Cerebellar nuclear complex (tissue), 1 donor: ENCODE measurements around the gene ARL2.

Source experiments
- DNase-seq, 2 experiments: peaks; one replicate each; lab custom pipeline; 2025; lab: John Stamatoyannopoulos, UW

Gene ARL2

DNA sequence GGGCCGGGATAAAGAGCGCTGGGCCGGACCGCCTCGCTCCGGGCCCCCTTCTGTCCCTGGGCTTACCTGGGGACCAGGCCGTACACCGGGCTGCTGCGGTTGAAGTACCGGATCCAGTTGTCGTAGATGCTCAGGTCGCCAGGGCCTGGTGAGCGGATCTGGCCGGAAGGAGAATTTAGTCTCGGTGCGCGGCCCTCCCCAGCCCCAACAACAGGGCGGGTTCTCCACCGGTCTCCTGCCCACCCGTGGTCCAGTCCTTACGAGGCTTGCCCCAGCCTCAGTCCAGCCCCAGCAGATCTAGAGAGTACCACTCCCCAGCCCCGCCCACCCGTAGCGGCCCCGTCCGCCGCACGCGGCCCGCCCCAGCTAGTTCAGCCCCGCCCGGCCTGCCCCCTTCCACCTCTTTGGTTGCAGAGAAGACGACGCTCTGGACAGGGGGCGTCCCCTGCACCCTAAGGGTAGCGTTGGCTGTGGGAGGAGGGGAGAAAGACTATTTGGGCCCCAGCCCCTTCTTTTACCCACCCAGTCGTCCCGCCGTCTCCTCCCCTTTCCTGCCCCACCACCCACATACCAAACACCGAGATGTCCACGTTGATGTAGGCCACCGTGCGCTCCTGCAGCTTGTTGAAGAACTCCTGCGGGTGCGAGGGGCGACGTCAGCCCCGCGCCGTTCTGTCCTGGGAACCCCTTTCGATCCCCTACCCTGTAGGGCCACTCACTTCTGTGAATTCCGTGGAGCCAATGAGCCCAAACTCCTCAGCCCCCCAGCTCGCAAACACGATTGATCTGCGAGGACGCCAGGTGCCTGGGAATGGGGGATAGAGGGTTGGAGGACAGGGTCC lies 33.8 kb downstream of the ARL2 start:
- no peak for DNase-seq

- DNase-seq, result no peak
Observed at GRCh38 chr11:65051398-65051858, 37.5 kb downstream of the ARL2 start.

DNA sequence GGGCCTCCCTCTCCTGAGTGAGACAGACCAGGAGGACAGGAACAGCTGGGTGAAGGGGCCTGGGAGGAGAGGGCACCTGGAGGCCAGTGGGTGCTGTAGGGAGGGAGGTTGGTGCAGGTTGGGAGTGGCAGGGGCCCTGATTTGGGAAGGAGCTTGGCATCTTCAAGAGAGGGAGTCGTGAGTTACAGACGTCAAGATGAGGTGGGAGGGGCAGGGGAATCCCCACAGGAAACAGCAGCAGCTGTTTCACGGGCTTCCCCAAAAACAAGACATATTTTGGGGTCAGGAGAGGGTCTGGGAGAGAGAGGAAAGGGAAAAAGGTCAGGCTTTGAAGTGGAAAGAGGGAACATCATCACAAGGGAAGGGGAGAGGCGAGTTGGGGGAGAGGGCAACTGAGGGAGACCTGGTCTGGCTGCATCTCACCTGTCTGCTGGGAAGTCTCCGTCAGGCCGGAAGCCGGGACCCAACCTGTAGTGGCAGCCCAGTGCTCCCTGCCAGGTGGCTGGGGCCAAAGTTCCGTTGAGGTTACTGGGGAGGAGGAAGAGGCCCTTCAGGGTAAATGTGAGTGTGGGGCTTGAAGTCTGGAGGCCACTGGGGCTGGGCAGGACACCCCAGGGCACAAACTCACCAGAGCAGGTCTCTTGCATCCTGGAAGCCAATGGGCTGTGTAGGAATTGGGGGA lies 40.0 kb downstream of the ARL2 start:
- no peak for DNase-seq

- DNase-seq, result no peak
Observed at GRCh38 chr11:65055538-65055937, 41.6 kb downstream of the ARL2 start.

DNA sequence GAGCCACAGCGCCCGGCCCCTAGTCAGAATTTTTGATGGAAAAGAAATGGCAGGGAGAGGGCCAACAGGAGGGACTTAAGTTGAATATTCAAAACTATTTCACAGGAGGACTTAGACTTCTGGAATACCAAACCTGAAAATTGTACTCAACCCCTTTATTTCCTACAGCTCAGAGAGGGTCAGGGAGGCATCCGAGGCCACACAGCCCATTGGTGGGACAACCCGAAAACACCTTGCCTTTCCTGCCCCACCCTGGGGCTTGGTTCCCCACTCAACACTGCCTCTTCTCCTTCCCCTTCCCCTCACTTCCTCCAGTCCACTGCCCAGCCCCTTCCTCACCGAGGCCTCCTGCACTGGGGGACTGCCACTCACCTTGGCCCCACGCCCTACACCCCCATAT lies 43.0 kb downstream of the ARL2 start:
- no peak for DNase-seq

GRCh38 chr11:65057526-65057925 lies 43.6 kb downstream of the ARL2 start:
- DNase-seq, result no peak

DNA sequence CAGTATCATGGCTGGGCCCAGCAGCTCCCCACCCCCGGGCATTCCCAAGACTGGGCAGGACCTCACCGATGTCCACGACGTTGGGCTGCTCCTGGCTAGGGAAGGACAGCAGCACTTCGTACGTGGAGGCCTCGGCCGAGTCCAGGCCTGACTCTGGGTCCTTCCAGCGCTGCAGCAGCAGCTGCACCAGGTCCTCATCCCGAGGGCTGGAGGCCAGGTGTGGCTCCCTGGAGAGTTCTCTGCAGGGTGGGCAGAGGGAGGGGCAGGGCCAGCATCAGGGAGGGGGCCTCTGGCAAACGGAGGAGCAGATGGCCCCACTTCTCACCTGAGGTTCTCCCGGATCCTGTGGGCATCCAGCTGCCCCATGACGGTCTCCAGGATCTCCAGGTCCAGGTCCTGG lies 44.1 kb downstream of the ARL2 start:
- no peak for DNase-seq

- no peak for DNase-seq
Observed at GRCh38 chr11:65058419-65059054, 44.6 kb downstream of the ARL2 start, which contains the start of gene NAALADL1. TSS of gene NAALADL1 (minus strand) at chr11:65058553. CDS start at chr11:65058521, 32 bp downstream.

DNA sequence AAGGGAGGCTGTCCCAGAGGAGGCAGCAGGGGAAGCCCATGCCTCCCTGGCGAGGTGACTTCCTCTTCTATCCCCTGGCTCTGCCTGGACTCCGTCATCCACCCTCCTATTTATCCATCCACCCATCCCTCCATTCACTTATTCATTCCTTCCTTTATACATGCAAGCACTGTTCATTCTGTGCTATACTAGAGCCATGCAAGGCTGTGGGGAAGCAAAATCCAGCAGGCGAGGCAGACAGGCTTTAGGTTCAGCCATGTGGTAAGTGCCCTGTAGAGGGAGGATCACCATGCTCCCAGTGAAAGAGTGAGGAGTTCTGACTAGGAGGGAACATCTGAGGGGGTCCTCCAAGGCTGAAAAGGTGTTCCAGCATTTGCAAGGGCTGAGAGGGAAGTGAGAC lies 45.6 kb downstream of the ARL2 start:
- DNase-seq, result no peak

DNA sequence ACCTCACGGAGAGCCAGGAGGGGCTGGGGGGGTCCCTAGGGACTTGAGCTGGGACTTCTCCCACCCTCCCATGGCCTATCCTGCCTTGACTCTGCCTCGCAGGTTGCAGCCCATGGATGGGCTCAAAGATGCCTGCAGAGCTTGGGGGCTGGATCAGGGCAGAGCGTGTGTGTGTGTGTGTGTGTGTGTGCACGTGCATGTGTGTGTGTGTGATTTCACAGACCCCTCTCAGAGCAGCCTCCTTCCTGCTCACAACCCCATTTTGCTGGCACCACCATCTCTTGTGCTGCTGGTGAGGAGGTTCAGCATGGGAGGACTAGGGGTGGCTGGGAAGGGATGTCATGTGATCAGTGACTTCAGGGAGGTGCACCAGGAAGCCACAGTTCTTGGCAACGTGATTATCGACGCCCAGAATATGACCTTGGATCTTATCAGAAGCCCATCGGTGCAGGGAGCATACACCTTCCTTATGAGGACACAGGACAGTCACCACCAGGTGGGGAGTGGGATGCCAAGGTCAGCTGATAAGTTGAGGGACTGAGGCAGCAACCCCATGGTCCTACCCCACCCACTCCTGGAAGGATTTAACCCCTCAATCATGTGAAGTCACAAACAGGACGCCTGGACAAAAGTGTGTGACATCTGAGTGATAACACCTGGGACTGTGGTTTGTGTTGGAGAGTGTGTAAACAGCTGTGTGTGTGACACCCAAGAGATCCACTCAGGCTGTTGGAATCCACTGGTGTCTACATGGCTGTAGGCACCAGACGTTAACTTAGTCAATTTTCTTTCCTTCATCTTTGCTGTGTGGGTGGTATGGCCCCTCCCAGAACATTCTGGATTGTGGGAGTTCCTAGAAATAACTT lies 46.2 kb downstream of the ARL2 start:
- no peak for DNase-seq

DNA sequence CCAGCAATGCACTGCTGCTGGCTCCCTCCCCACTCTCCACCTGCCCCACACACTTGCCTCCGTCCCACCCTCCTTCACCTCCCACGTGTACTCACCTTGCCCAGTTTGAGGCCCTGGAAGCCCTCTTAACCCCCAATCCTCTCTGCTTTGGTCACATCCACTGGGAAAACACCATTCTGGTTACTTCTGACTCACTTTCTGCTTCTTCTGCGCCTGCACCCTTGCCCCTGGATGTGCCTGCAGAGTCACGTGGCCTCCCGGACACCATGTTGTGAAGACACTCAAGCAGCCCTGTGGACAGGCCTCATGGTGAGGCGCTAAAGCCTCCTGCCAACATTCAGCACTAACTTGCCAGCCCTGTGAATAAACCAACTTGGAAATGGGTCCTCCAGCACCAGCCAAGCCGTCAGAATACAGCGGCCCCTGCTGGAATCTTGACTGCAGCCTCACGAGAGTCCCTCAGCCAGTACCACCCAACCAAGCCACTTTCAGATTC lies 47.0 kb downstream of the ARL2 start:
- DNase-seq, result no peak

DNA sequence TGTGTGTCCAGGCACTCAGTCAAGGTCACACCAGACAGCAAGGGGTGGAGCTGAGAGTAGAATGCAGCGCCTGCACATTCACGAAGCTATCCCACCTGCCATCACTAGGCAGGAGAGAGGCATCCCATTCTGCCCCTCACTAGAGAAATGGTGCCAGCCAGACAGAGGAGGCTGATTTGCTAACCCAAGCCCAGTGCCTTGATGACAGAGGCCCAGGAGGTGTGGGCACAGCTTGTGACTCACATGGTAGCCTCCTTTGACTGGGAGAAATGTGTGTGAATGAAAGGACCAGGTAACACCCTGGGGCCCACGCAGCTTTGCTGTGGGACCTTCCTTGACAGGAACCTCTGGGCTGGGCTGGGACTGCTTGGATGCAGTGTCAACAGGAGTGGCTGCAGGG lies 49.6 kb downstream of the ARL2 start:
- no peak for DNase-seq

- no peak for DNase-seq
Observed at GRCh38 chr11:65064847-65065240, 50.9 kb downstream of the ARL2 start.

DNA sequence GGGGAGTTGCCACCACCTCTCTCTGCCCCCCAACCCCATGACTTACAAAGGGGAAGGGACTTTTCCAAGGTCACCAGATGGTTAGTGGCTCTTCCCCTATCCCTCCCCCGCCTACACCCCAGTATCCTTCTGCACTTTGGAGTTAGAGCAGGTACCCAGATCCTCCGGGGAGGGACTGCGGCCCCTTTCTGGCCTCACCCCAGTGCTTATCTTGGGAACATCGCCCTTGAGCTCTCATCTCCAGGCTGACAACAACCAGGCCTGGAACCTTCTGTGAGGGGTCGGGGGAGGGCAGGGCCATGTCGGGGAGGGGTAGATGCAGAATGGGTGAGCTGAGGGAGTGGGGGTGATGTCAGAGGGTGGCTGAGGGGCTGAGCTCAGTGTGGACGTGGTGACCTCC lies 51.9 kb downstream of the ARL2 start:
- DNase-seq, result no peak

DNA sequence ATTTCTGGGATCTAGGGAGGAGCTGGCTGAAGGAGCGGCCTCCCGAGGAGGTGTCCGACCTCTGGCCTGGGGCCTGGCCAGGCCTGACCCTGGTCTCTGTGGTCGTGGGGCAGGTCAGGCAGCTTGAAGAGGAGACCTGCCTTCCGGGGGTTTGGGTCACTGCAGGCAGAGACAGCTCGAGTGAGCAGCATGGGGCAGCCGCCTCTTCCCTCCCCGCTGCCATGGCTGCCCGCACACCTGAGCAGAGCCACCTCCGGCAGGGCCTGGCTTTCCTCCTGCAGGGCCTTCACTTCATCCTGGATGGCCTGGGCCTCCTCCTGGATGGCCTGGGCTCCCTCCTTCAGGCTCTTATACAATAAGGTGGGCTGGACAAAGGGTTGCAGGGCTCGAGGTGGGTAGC lies 52.4 kb downstream of the ARL2 start:
- no peak for DNase-seq

- DNase-seq, result no peak
Observed at GRCh38 chr11:65066805-65067291, 52.9 kb downstream of the ARL2 start.

DNA sequence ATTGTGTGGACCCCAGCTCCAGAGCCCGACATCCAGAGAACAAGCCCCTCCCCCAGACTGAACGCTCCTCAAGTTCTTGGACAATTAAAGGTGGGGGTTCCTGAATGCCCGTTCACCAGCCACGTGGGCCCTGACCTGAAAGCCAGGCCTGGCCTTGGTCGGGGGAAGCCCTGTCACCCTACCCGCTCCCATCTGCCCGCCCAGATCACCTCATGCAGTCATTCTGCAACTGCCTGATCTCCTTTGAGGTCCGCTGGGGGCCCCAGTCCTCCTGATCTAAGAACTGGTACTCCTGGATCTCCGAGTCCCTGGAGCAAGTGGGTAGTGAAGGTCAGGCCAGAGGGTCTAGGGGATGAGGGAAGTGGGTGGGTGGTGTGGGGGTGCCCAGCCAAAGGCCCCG lies 53.5 kb downstream of the ARL2 start:
- DNase-seq, result no peak

DNA sequence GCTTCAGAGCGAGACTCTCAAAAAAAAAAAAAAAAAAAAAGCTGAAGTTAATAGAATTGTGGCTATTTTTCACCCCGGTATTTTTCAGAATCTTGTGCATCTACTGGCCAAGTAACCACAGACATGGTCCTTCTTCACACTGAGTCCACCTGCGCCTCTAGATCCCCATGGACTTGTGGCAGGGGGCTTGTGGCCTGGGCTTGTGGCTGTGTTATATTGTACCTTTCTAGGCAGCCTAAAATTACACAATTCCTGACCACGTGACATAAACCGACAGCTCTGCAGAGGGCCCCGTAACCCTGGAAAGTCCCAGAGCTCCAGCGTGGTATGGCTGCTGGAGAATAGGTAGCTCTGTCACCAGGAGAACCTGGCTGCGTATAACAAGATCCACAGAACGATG lies 55.3 kb downstream of the ARL2 start:
- DNase-seq, result no peak
